Panc1 (cell line): Measurements from ENCODE around the gene VPS37B. TPM values are rescaled to one million over a fixed set of nuclear protein-coding genes. Genes with fewer than 3 reads are reported as not detected.
A peak's percentile ranks its signal among the peaks of the same experiment; 100 is the strongest.

ENCODE experiments used
- ATAC-seq: fragments of 200-7000 bp; cut with Tn5 transposase; 2 replicates; pipeline ENCODE4 v1.9.1; 2020; ENCODE audit warnings: mild to moderate bottlenecking, moderate library complexity
- BruUV-seq: library from RNA; stranded (reverse); fragments of 400-500 nt; replicated peaks from 2 replicates; lab custom pipeline; 2021; lab: Mats Ljungman, UMichigan
- CTCF ChIA-PET: fragments of 300-600 bp; sonication (Branson Sonifier 250); formaldehyde crosslinking; loops from one replicate; lab custom pipeline; 2022; ENCODE audit warnings: antibody characterized with exemption; lab: Charles Lee
- POLR2A ChIA-PET: fragments of 300-600 bp; sonication (Branson Sonifier 250); formaldehyde crosslinking; loops from one replicate; lab custom pipeline; 2022; ENCODE audit warnings: antibody characterized with exemption; lab: Charles Lee
- DNase-seq: peaks from one replicate; pipeline ENCODE4 v3.0.0-alpha.2; 2010; ENCODE audit warnings: low read depth, low spot score
- H3K27ac ChIP-seq: 2 replicates; pipeline ENCODE4 v1.5.1; 2011; ENCODE audit warnings: mild to moderate bottlenecking, low read length, inconsistent platforms
- H3K27me3 ChIP-seq: fragments of 200-500 bp; sonication (Bioruptor generic); 2 replicates; pipeline ENCODE4 v1.6.0; 2014; ENCODE audit warnings: low read length, inconsistent platforms; ENCODE audit not compliant: control insufficient read depth, insufficient read depth
- H3K36me3 ChIP-seq: fragments of 200-500 bp; sonication (Bioruptor generic); 2 replicates; pipeline ENCODE4 v1.5.1; 2014; ENCODE audit warnings: inconsistent platforms, mild to moderate bottlenecking, low read length, moderate library complexity; ENCODE audit not compliant: control insufficient read depth, insufficient read depth
- H3K4me1 ChIP-seq: 2 replicates; pipeline ENCODE4 v1.5.1; 2011; ENCODE audit warnings: inconsistent platforms, mild to moderate bottlenecking, low read length, moderate library complexity; ENCODE audit not compliant: control insufficient read depth, insufficient read depth
- H3K4me3 ChIP-seq, 2 experiments: 2 replicates each; pipeline ENCODE4 v1.5.1; 2011 to 2012; ENCODE audit warnings: low read depth in 2 of 2, low read length in 2 of 2, mild to moderate bottlenecking in 2 of 2, inconsistent platforms in 1 of 2, moderate library complexity in 1 of 2
- H3K9me3 ChIP-seq: fragments of 200-500 bp; sonication (Bioruptor generic); 2 replicates; pipeline ENCODE4 v1.5.1; 2014; ENCODE audit warnings: low read depth, mild to moderate bottlenecking, inconsistent platforms, low read length, moderate library complexity; ENCODE audit not compliant: control insufficient read depth, insufficient read depth
- CTCF ChIP-seq: fragments of 450-650 bp; IDR thresholded peaks from 2 replicates; pipeline ENCODE4 v1.5.1; 2017; ENCODE audit warnings: mild to moderate bottlenecking
- POLR2AphosphoS5 ChIP-seq: IDR thresholded peaks from 2 replicates; pipeline ENCODE4 v1.6.1; 2012; ENCODE audit warnings: mild to moderate bottlenecking, low read depth, low read length, moderate library complexity
- REST ChIP-seq, 2 experiments: IDR thresholded peaks; 2 replicates each; pipeline ENCODE4 v1.6.1; 2011 to 2012; ENCODE audit warnings: low read depth in 2 of 2, control low read depth in 1 of 2, low read length in 1 of 2, mild to moderate bottlenecking in 1 of 2, moderate library complexity in 1 of 2; ENCODE audit not compliant: insufficient read depth in 1 of 2
- SIN3A ChIP-seq: IDR thresholded peaks from 2 replicates; pipeline ENCODE4 v1.6.1; 2012; ENCODE audit warnings: low read depth, mild to moderate bottlenecking, low read length, moderate library complexity, borderline replicate concordance; ENCODE audit not compliant: insufficient read depth
- TCF7L2 ChIP-seq: IDR thresholded peaks from 2 replicates; pipeline ENCODE4 v1.6.1; 2011; ENCODE audit warnings: mild to moderate bottlenecking, low read depth, low read length, inconsistent platforms
- in situ Hi-C: cut with HindIII; loops from 2 replicates; pipeline ENCODE4 v1.10.0; 2016; ENCODE audit warnings: low sequenced_read_pairs, low pct_unique_long_range_greater_than_20kb
- intact Hi-C: fragments of 100-400 bp; cut with micrococcal nuclease; formaldehyde crosslinking; loops from one replicate; pipeline ENCODE4 v1.10.0; 2022; ENCODE audit not compliant: unreplicated experiment
- total RNA-seq: library from RNA; stranded (reverse); gene quantifications from one replicate; pipeline ENCODE4 v1.2.1, GENCODE V29; 2021; ENCODE audit not compliant: unreplicated experiment

The VPS37B gene
- total RNA-seq, 1 experiment from 2014 or later: 76.7 TPM

DNA sequence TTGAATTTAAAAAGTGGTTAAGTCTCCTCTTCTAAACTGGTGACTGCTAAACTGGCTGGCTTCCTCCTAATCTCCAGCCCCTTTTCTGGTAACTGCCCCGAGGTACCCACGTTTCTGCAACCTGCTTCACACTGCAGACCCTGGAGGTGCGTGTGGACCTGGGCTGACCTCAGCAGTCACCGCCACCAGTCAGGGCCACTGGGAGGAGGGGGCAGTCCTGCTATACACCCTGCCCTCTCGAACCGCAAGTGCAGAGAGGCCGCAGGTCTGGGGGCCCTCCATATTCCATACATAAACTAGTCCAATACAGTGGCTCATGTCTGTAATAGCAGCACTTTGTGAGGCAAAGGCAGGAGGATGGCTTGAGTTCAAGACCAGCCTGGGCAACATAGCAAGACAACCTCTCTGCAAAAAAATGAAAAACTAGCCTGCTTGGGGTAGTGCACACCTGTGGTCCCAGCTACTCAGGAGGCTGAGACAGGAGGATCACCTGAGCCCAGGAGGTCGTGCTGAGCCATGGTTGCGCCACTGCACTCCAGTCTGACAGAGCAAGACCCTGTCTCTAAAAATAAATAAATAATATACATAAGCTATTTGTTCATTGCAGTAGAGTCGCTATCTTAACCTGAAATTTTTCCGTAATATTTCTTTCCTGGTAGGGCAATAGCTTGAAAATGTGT lies 25.6 kb downstream of the VPS37B start:
- Histone ChIP-seq H3K9me3 (no peaks in the 10 kb centered on the region), H3K36me3 (peaks cover 16% of the 10 kb centered on the region), H3K4me1 (peaks cover 93% of the 10 kb centered on the region), H3K27me3 (no peaks in the 10 kb centered on the region), H3K27ac (peak overlapping the region; percentile 100), H3K4me3 (no peak overlapping the region)
- no peak for DNase-seq
- in situ Hi-C loops: no loop called here
- ATAC-seq: no peak
- BruUV-seq: no TSS peak
- CTCF ChIA-PET: no interaction called here
- intact Hi-C loops: no loop called here
- TF ChIP-seq SIN3A (no peak), TCF7L2 (no peak), CTCF (no peak), POLR2AphosphoS5 (no peak)
- POLR2A ChIA-PET: interaction anchor here (0.7 kb wide), 1 partner anchor 201 kb away, joined by 8 read pairs; no protein-coding TSS in a partner anchor

- POLR2A ChIA-PET: no interaction called here
- TF ChIP-seq TCF7L2 (no peak), SIN3A (no peak), POLR2AphosphoS5 (no peak), CTCF (no peak), REST (IDR thresholded peaks at IDR 0.05; ENCODE audit: insufficient read depth in 1 of 2, low read depth in 2 of 2, low read length in 1 of 2) (no peak)
- peaks cover 16% of the 10 kb centered on the region for H3K36me3 ChIP-seq
Observed at GRCh38 chr12:122869207-122869973, 26.5 kb downstream of the VPS37B start.

More at GRCh38 chr12:122869207-122869973, 26.5 kb downstream of the VPS37B start:
- Histone ChIP-seq H3K4me3 (no peak overlapping the region), H3K4me1 (peaks cover 93% of the 10 kb centered on the region), H3K27me3 (no peaks in the 10 kb centered on the region), H3K27ac (peak overlapping the region; percentile 81), H3K9me3 (no peaks in the 10 kb centered on the region)
- in situ Hi-C loops (no loop called here), intact Hi-C loops (no loop called here)
- no peak for ATAC-seq
- BruUV-seq: no TSS peak
- CTCF ChIA-PET: no interaction called here
- no peak for DNase-seq
